GM23338 (cell line): ENCODE data around the gene TJP2. TPM values are rescaled to one million over a fixed set of nuclear protein-coding genes. Genes with fewer than 3 reads are reported as not detected.

Experiments
- CTCF ChIP-seq, 2 experiments: fragments of 200-600 bp in 1 of 2; sonication (generic) in 1 of 2; conservative IDR thresholded peaks; 2 replicates each; pipeline versions ENCODE4 v1.5.1 to v1.6.1; 2016 to 2017; ENCODE audit warnings: antibody characterized with exemption in 2 of 2, low read depth in 2 of 2, mild to moderate bottlenecking in 2 of 2, moderate library complexity in 1 of 2
- ETS1 ChIP-seq: IDR thresholded peaks from 2 replicates; pipeline ENCODE4 v1.6.1; 2016; ENCODE audit warnings: antibody characterized with exemption
- EZH2phosphoT487 ChIP-seq: fragments of 200-600 bp; sonication (generic); IDR thresholded peaks from one replicate; pipeline ENCODE4 v1.8.1; 2018; ENCODE audit warnings: antibody characterized with exemption; ENCODE audit not compliant: unreplicated experiment
- JUNB ChIP-seq: IDR thresholded peaks from one replicate; pipeline ENCODE4 v1.6.1; 2016; ENCODE audit warnings: antibody characterized with exemption; ENCODE audit not compliant: unreplicated experiment
- STAT1 ChIP-seq: IDR thresholded peaks from one replicate; pipeline ENCODE4 v1.6.1; 2016; ENCODE audit warnings: antibody characterized with exemption; ENCODE audit not compliant: unreplicated experiment
- ZNF114 ChIP-seq: fragments of 250-450 bp; sonication (Bioruptor Pico); IDR thresholded peaks from 2 replicates; pipeline ENCODE4 v1.5.0; 2020; ENCODE audit warnings: mild to moderate bottlenecking, moderate library complexity
- ZNF331 ChIP-seq: fragments of 250-450 bp; sonication (Bioruptor Pico); IDR thresholded peaks from 2 replicates; pipeline ENCODE4 v1.5.0; 2020; ENCODE audit warnings: low read depth, mild to moderate bottlenecking, moderate library complexity
- ZNF462 ChIP-seq: fragments of 250-450 bp; sonication (Bioruptor Pico); IDR thresholded peaks from 2 replicates; pipeline ENCODE4 v1.5.0; 2020; ENCODE audit warnings: mild to moderate bottlenecking, moderate library complexity
- polyA plus RNA-seq: library from polyadenylated mRNA; unstranded; fragments of >200 nt; fragmentation: Nextera tagmentation; extraction: Ambion mirVana; gene quantifications from 2 replicates; pipeline ENCODE4 v1.2.1, GENCODE V29; 2016
- total RNA-seq: library from RNA; depleted of rRNA; stranded (reverse); fragments of >200 nt; shearing (Covaris generic); gene quantifications from 2 replicates; pipeline ENCODE4 v1.2.3, GENCODE V29; 2014

Gene TJP2
- total and polyA plus RNA-seq, 2 experiments from 2014 or later, result 37.6 to 234 TPM

- TF ChIP-seq ZNF462 (CRISPR knock-in tag) (no peak), JUNB (no peak), EZH2phosphoT487 (no peak), ZNF114 (CRISPR knock-in tag) (no peak), ZNF331 (CRISPR knock-in tag) (no peak), ETS1 (no peak), CTCF (conservative IDR thresholded peaks at IDR 0.05; ENCODE audit: low read depth in 2 of 2) (no peak), STAT1 (no peak)
Measured at GRCh38 chr9:69213647-69214046, 39.6 kb downstream of the TJP2 start (continued).
